Measurements from ENCODE around the gene CREBRF. TPM values are rescaled to one million over a fixed set of nuclear protein-coding genes. Genes with fewer than 3 reads are reported as not detected.

CREBRF gene
- total and polyA plus RNA-seq, 2 of the 4 experiments (the other 2 are of a cell fraction), result 3.2 to 16.1 TPM

- Histone ChIP-seq H3K9me1 (ENCODE audit: insufficient read depth, low read length) (no peaks in the 10 kb centered on the region), H3K9ac (ENCODE audit: low read depth, low read length) (no peak overlapping the region), H3K23ac (ENCODE audit: low read depth, low read length) (no peak overlapping the region), H3K4me2 (ENCODE audit: low read depth, low read length) (no peak overlapping the region), H3K9me3 (ENCODE audit: control insufficient read depth, insufficient read depth, low read length) (no peaks in the 10 kb centered on the region), H4K8ac (ENCODE audit: low read depth in 2 of 2, low read length in 2 of 2) (no peak overlapping the region), H4K5ac (ENCODE audit: low read depth, low read length) (no peak overlapping the region), H3K27ac (ENCODE audit: insufficient read depth, low read length) (no peak overlapping the region), H3K4me1 (ENCODE audit: control insufficient read depth, insufficient read depth, low read length) (no peaks in the 10 kb centered on the region), H2BK120ac (ENCODE audit: low read depth, low read length) (no peak overlapping the region), H3K36me3 (ENCODE audit: control insufficient read depth, insufficient read depth, low read length) (peaks cover 18% of the 10 kb centered on the region), H2AK9ac (replicated peaks; ENCODE audit: low read depth, low read length, poor library complexity) (no peak overlapping the region), H4K91ac (ENCODE audit: insufficient read depth, low read depth, low read length) (no peak overlapping the region), H2BK20ac (ENCODE audit: low read depth, low read length) (no peak overlapping the region), H2AK5ac (ENCODE audit: low read depth, low read length) (no peak overlapping the region), H3K18ac (ENCODE audit: low read depth, low read length) (no peak overlapping the region), H2BK15ac (ENCODE audit: low read depth, low read length) (no peak overlapping the region), H3K56ac (ENCODE audit: extremely low read depth, insufficient read depth, low read length) (no peak overlapping the region), H3K79me1 (ENCODE audit: low read depth in 1 of 2, low read length in 2 of 2) (no peaks in the 10 kb centered on the region), H3K27me3 (ENCODE audit: control insufficient read depth, insufficient read depth, low read length) (no peaks in the 10 kb centered on the region), H3K14ac (replicated peaks; ENCODE audit: low read depth, low read length) (no peak overlapping the region), H2BK5ac (ENCODE audit: low read depth, low read length, poor library complexity, severe bottlenecking) (no peak overlapping the region), H2AFZ (replicated peaks; ENCODE audit: low read length, poor library complexity) (no peak overlapping the region), H4K20me1 (ENCODE audit: insufficient read depth, low read length) (no peaks in the 10 kb centered on the region), H3K4ac (ENCODE audit: low read depth, low read length) (no peak overlapping the region), H3K4me3 (ENCODE audit: insufficient read depth, low read depth, low read length) (no peak overlapping the region)
- no peak for DNase-seq
- no TSS peak for BruUV-seq (replicated peaks)
- ATAC-seq (ENCODE audit: low read depth), result no peak
- intact Hi-C loops (cut with micrococcal nuclease), result no loop called here
- CTCF ChIA-PET, result interaction anchor here (0.8 kb wide), 1 partner anchor 30 kb away, joined by 4 read pairs; the partner anchor contains the start of gene BNIP1
- dilution Hi-C loops (cut with HindIII; ENCODE audit: low sequenced_read_pairs, unreplicated experiment), result no loop called here
- in situ Hi-C loops (cut with MboI; ENCODE audit: low sequenced_read_pairs), result no loop called here
- no peak for TF ChIP-seq USF2 (IDR thresholded peaks at IDR 0.05; ENCODE audit: low read depth, low read length)
- TF ChIP-seq SMC3 (IDR thresholded peaks at IDR 0.05; ENCODE audit: low read depth, low read length), result no peak
- TF ChIP-seq MAZ (IDR thresholded peaks at IDR 0.05; ENCODE audit: borderline replicate concordance, low read depth, low read length), result no peak
- no peak for TF ChIP-seq MXI1 (IDR thresholded peaks at IDR 0.05; ENCODE audit: borderline replicate concordance, low read depth, low read length)
- no peak for TF ChIP-seq CEBPB (IDR thresholded peaks at IDR 0.05; ENCODE audit: low read depth, low read length)
- no peak for TF ChIP-seq RFX5 (IDR thresholded peaks at IDR 0.05; ENCODE audit: low read depth, low read length)
- no peak for TF ChIP-seq CTCF (conservative IDR thresholded peaks at IDR 0.05; ENCODE audit: low read depth, low read length)
- no CpG with 5 or more reads among the region's 1 CpG for whole genome bisulfite sequencing, 2 experiments (ENCODE audit: extremely low coverage in 2 of 2, insufficient read length in 1 of 2)
- POLR2A ChIA-PET (ENCODE audit: unreplicated experiment), result no interaction called here
Measured at GRCh38 chr5:173114536-173114935, 58.4 kb downstream of the CREBRF start.

All from IMR-90 (cell line).